Activated CD4-positive, alpha-beta T cell treated with anti-CD3 and anti-CD28 coated beads for 36 hours (primary cell): ENCODE results near the gene SEC23A. TPM values are rescaled to one million over a fixed set of nuclear protein-coding genes. Genes with fewer than 3 reads are reported as not detected.
"Not testable (repeated sequence)": the region's sequence is repeated elsewhere in the genome, so short reads cannot be mapped to it uniquely, and the experiment has no call there.

Experiments
- ATAC-seq: fragments of 200-7000 bp; cut with Tn5 transposase; one replicate; pipeline ENCODE4 v1.10.0; 2021; ENCODE audit warnings: mild to moderate bottlenecking, moderate library complexity
- CTCF ChIA-PET: fragments of 350-600 bp; sonication (Branson Sonifier 250); formaldehyde crosslinking; loops from one replicate; lab custom pipeline; 2021; ENCODE audit warnings: antibody characterized with exemption; lab: Charles Lee
- POLR2A ChIA-PET: fragments of 350-600 bp; sonication (Branson Sonifier 250); formaldehyde crosslinking; loops from one replicate; lab custom pipeline; 2021; ENCODE audit warnings: antibody characterized with exemption, inconsistent platforms; lab: Charles Lee
- DNase-seq: peaks from one replicate; pipeline ENCODE4 v3.0.0-alpha.2; 2020
- H3K27ac Mint-ChIP-seq: one replicate; pipeline ENCODE4 v1.8.0; 2021; ENCODE audit warnings: mixed read lengths
- H3K27me3 Mint-ChIP-seq: one replicate; pipeline ENCODE4 v1.8.0; 2021; ENCODE audit warnings: mixed read lengths
- H3K36me3 Mint-ChIP-seq: one replicate; pipeline ENCODE4 v1.8.0; 2021; ENCODE audit warnings: low read depth, mixed read lengths
- H3K4me1 Mint-ChIP-seq: one replicate; pipeline ENCODE4 v1.8.0; 2021; ENCODE audit warnings: mixed read lengths
- H3K4me3 Mint-ChIP-seq: one replicate; pipeline ENCODE4 v1.8.0; 2021; ENCODE audit warnings: mild to moderate bottlenecking, moderate library complexity, mixed read lengths
- H3K9me3 Mint-ChIP-seq: one replicate; pipeline ENCODE4 v1.8.0; 2021; ENCODE audit warnings: low read depth, mixed read lengths
- intact Hi-C, 2 experiments: fragments of 100-400 bp; cut with DNase I in 1 of 2; cut with micrococcal nuclease in 1 of 2; formaldehyde crosslinking; loops; one replicate each; pipeline versions ENCODE4 v1.14.2 to v1.15.1; 2022 to 2024; cut with DNase I, micrococcal nuclease
- total RNA-seq, 2 experiments: library from RNA; stranded (reverse); gene quantifications; one replicate each; pipeline ENCODE4 v1.2.3, GENCODE V29; 2021

Gene SEC23A
- total RNA-seq, 2 experiments from 2014 or later: 49.6 to 72.8 TPM

- ATAC-seq (no peak), DNase-seq (no peak)
- H3K27me3 Mint-ChIP-seq: no peaks in the 10 kb centered on the region
- no peak overlapping the region for H3K27ac Mint-ChIP-seq
- ChIA-PET CTCF (interaction anchor here (0.9 to 3.3 kb wide), 5 partner anchors 10 to 1110 kb away, joined by 3 to 26 read pairs (median 7); no protein-coding TSS in a partner anchor), POLR2A (no interaction called here)
- H3K4me3 Mint-ChIP-seq: no peak overlapping the region
- H3K9me3 Mint-ChIP-seq: no peaks in the 10 kb centered on the region
- intact Hi-C loops: loop anchor here (2.0 to 10.0 kb wide), 3 partner anchors 150 to 1110 kb away; no protein-coding TSS in a partner anchor
- no peaks in the 10 kb centered on the region for H3K4me1 Mint-ChIP-seq
- H3K36me3 Mint-ChIP-seq: no peaks in the 10 kb centered on the region
Observed at GRCh38 chr14:39014460-39014859, 88.6 kb downstream of the SEC23A start.

DNA sequence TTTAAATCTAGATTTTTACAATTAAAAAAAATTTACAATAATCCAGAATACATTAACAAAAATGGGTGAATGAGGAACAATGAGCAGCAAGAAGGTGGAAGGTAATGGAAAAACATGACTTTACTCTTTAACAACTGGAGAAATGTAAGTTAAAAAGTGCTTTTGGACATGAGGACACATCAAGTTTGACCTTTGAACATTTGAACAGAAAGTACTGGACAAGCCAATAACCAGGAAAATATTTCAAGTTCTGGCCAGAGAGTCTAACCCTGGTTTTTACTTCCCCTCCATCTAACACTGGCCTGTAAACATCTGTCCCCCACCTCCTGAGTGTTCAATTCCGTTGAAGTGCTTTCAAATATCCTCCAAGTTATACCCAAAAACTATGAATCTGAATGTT lies 94.1 kb downstream of the SEC23A start:
- DNase-seq, H3K4me1 Mint-ChIP-seq, H3K27me3 Mint-ChIP-seq, H3K27ac Mint-ChIP-seq, POLR2A ChIA-PET, H3K36me3 Mint-ChIP-seq, intact Hi-C loops, CTCF ChIA-PET, H3K4me3 Mint-ChIP-seq, H3K9me3 Mint-ChIP-seq, ATAC-seq: not testable (repeated sequence)

GRCh38 chr14:39006721-39007410 lies 96.2 kb downstream of the SEC23A start:
- no peak for ATAC-seq

DNA sequence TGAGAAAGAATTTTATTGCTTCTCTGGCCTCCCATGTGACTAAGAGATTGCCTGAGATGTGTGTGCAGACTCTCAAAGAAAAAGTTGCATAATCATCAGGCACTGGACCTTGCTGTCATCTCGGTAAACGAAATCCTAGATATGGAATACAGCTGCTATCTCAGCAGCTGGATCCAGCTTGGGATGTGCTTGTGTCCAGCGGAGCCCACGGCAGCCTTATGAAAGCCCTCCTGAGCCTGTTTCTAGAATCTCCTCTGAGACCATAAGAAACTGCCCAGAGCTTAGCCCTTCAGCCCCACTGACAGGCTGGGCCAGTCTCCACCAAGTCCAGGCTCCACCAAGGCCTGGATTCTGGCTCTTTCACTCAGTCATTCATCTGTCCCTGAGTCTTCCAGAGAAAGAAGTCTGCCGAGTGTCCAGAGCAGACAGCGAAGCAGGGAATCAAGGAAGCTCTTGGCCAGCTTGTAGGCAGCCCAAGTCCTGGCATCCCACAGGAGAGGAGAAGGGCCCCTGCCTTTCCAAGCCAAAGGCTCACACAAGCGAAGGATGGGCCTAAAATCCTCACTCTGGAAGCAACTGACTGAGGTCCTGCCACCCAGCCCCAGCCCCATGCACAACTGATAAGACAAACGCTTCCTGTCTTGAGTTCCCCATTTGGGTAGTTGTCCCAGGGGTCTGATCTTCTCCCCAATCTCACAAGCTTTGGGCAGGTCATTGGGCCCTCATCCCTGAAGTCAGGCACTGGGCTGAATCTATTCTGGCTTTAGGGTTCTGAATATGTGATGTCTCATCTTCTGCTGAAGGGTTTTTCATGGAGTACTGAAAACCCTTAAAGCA lies 97.8 kb downstream of the SEC23A start:
- intact Hi-C loops: no loop called here
- H3K4me3 Mint-ChIP-seq: no peak overlapping the region
- ATAC-seq: no peak
- no peaks in the 10 kb centered on the region for H3K36me3 Mint-ChIP-seq
- DNase-seq: no peak
- H3K27ac Mint-ChIP-seq: no peak overlapping the region
- H3K4me1 Mint-ChIP-seq: no peaks in the 10 kb centered on the region
- H3K27me3 Mint-ChIP-seq: peaks cover 2% of the 10 kb centered on the region
- H3K9me3 Mint-ChIP-seq: no peaks in the 10 kb centered on the region
- ChIA-PET POLR2A (no interaction called here), CTCF (interaction anchor here (2.6 kb wide), 1 partner anchor 10 kb away, joined by 12 read pairs; no protein-coding TSS in a partner anchor)

More at GRCh38 chr14:39006721-39007410, 96.2 kb downstream of the SEC23A start:
- POLR2A ChIA-PET: no interaction called here
- Mint-ChIP-seq H3K9me3 (no peaks in the 10 kb centered on the region), H3K36me3 (no peaks in the 10 kb centered on the region), H3K27me3 (no peaks in the 10 kb centered on the region), H3K4me3 (no peak overlapping the region), H3K4me1 (no peaks in the 10 kb centered on the region), H3K27ac (no peak overlapping the region)
- DNase-seq: no peak
- intact Hi-C loops: no loop called here
- CTCF ChIA-PET: interaction anchor here (0.6 kb wide), 1 partner anchor 142 kb away, joined by 3 read pairs; no protein-coding TSS in a partner anchor

GRCh38 chr14:38999949-39000348 lies 103.1 kb downstream of the SEC23A start:
- ATAC-seq: no peak
- Mint-ChIP-seq H3K27ac (no peak overlapping the region), H3K4me3 (no peak overlapping the region)

GRCh38 chr14:38994731-38995130 lies 108.3 kb downstream of the SEC23A start:
- no peaks in the 10 kb centered on the region for H3K36me3 Mint-ChIP-seq
- intact Hi-C loops: no loop called here
- no peak overlapping the region for H3K27ac Mint-ChIP-seq
- ATAC-seq (no peak), DNase-seq (no peak)
- POLR2A ChIA-PET: no interaction called here
- no peak overlapping the region for H3K4me3 Mint-ChIP-seq
- no peaks in the 10 kb centered on the region for H3K27me3 Mint-ChIP-seq
- CTCF ChIA-PET: no interaction called here
- H3K9me3 Mint-ChIP-seq: no peaks in the 10 kb centered on the region
- H3K4me1 Mint-ChIP-seq: peaks cover 3% of the 10 kb centered on the region

More at GRCh38 chr14:38999949-39000348, 103.1 kb downstream of the SEC23A start:
- ChIA-PET CTCF (interaction anchor here (4.6 kb wide), 1 partner anchor 16 kb away, joined by 26 read pairs; no protein-coding TSS in a partner anchor), POLR2A (no interaction called here)
- no peaks in the 10 kb centered on the region for H3K4me1 Mint-ChIP-seq
- peaks cover 2% of the 10 kb centered on the region for H3K27me3 Mint-ChIP-seq
- no peaks in the 10 kb centered on the region for H3K9me3 Mint-ChIP-seq
- no peaks in the 10 kb centered on the region for H3K36me3 Mint-ChIP-seq
- intact Hi-C loops: no loop called here
- DNase-seq: no peak

DNA sequence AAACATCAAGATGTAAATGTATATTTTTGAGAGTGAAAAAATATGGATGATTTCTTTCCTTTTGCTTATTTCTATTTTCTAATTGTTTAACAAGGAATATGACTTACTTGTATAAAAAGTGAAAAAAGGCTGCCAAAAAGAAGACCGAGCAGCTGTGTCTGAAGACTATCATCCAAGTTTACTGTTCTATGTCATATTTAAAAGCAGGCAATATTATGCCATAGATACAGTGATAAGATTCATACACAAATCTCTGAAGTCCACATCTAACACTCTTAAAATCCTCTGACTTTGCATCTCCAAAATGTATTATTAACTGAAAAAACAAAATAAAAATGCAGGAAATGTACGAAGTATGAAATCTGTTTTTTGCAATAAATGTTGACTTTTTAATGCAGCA lies 109.1 kb downstream of the SEC23A start:
- no peak for DNase-seq
- intact Hi-C loops: no loop called here
- Mint-ChIP-seq H3K36me3 (no peaks in the 10 kb centered on the region), H3K27me3 (peaks cover 3% of the 10 kb centered on the region), H3K4me1 (peaks cover 10% of the 10 kb centered on the region), H3K4me3 (no peak overlapping the region), H3K27ac (no peak overlapping the region), H3K9me3 (no peaks in the 10 kb centered on the region)
- POLR2A ChIA-PET: no interaction called here
- no peak for ATAC-seq
- CTCF ChIA-PET: interaction anchor here (0.6 kb wide), 1 partner anchor 30 kb away, joined by 4 read pairs; no protein-coding TSS in a partner anchor

- Mint-ChIP-seq H3K27me3 (peaks cover 3% of the 10 kb centered on the region), H3K4me3 (no peak overlapping the region), H3K36me3 (no peaks in the 10 kb centered on the region), H3K4me1 (peaks cover 10% of the 10 kb centered on the region), H3K27ac (no peak overlapping the region), H3K9me3 (no peaks in the 10 kb centered on the region)
- ATAC-seq (no peak), DNase-seq (no peak)
- CTCF ChIA-PET: interaction anchor here (1.3 kb wide), 1 partner anchor 12 kb away, joined by 3 read pairs; no protein-coding TSS in a partner anchor
- intact Hi-C loops: no loop called here
- POLR2A ChIA-PET: no interaction called here
Observed at GRCh38 chr14:38992067-38992844, 110.8 kb downstream of the SEC23A start.

GRCh38 chr14:38991299-38991698 lies 111.7 kb downstream of the SEC23A start:
- H3K36me3 Mint-ChIP-seq: no peaks in the 10 kb centered on the region
- H3K4me1 Mint-ChIP-seq: peaks cover 10% of the 10 kb centered on the region
- no peak overlapping the region for H3K27ac Mint-ChIP-seq
- ChIA-PET CTCF (interaction anchor here (0.6 kb wide), 1 partner anchor 38 kb away, joined by 3 read pairs; no protein-coding TSS in a partner anchor), POLR2A (no interaction called here)
- intact Hi-C loops: no loop called here
- DNase-seq (no peak), ATAC-seq (no peak)
- peaks cover 3% of the 10 kb centered on the region for H3K27me3 Mint-ChIP-seq
- no peak overlapping the region for H3K4me3 Mint-ChIP-seq
- H3K9me3 Mint-ChIP-seq: no peaks in the 10 kb centered on the region

DNA sequence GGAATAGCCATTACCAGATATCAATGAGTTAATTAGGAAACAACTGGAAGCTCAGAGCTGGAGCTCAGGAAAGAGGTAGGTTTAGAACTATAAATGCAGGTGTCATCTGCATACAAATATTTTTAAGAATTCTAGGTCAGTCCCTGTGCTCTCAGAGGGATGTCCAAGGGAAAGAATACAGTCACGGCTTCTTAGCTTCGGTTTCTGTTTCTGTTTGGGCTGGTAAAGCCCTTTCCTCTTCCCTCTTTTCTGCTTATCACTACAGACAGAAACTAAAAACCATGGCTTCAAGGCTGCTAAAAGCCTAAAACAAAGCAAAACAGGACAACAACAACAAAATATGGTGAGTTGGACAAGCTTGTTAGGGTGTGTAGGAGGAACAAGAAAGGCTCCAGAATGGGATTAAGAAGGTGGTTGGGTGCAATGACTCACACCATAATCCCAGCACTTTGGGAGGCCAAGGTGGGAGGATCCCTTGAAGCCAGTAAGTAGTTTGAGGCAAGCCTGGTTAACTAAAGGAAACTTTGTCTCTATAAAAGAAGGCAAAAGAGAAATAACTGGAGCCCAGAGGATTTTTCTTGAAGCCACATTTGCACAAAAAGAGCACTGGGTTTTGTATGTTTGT lies 113.0 kb downstream of the SEC23A start:
- ChIA-PET CTCF (interaction anchor here (0.7 to 0.8 kb wide), 2 partner anchors 12 to 224 kb away, joined by 3 read pairs; no protein-coding TSS in a partner anchor), POLR2A (no interaction called here)
- Mint-ChIP-seq H3K9me3 (no peaks in the 10 kb centered on the region), H3K4me1 (peaks cover 10% of the 10 kb centered on the region), H3K27ac (no peak overlapping the region), H3K27me3 (peaks cover 3% of the 10 kb centered on the region), H3K36me3 (no peaks in the 10 kb centered on the region), H3K4me3 (no peak overlapping the region)
- intact Hi-C loops: no loop called here
- peak; percentile 26 for ATAC-seq
- DNase-seq: no peak
